Stimulated activated CD4-positive, alpha-beta T cell treated with anti-CD3 and anti-CD28 coated beads, Interleukin-1b, Interleukin-23, amount 100 ng/mL, for 24 hours (primary cell): ENCODE results near the gene HNRNPC.
"Not testable (repeated sequence)": the region's sequence is repeated elsewhere in the genome, so short reads cannot be mapped to it uniquely, and the experiment has no call there.

Experiments
- DNase-seq, 4 experiments: peaks; one replicate each; pipeline ENCODE4 v3.0.0-alpha.2; 2020; ENCODE audit warnings: low read depth in 4 of 4, low spot score in 1 of 4

HNRNPC gene

GRCh38 chr14:21248338-21248737 lies 20.9 kb downstream of the HNRNPC start:
- no peak for DNase-seq

- no peak for DNase-seq
These were observed 23.4 kb downstream of the HNRNPC start for GRCh38 chr14:21245813-21246212.

GRCh38 chr14:21244544-21244943 lies 24.7 kb downstream of the HNRNPC start:
- no peak for DNase-seq

- no peak for DNase-seq
These were observed 27.9 kb downstream of the HNRNPC start for GRCh38 chr14:21241218-21241819.

GRCh38 chr14:21240417-21240816 lies 28.8 kb downstream of the HNRNPC start:
- no peak for DNase-seq

- DNase-seq = no peak
These were observed 30.3 kb downstream of the HNRNPC start for GRCh38 chr14:21238823-21239518.

- DNase-seq = no peak
These were observed 32.1 kb downstream of the HNRNPC start for GRCh38 chr14:21236948-21237797.

- DNase-seq = no peak
These were observed 35.1 kb downstream of the HNRNPC start for GRCh38 chr14:21234112-21234511.

GRCh38 chr14:21233457-21234076 lies 35.7 kb downstream of the HNRNPC start:
- no peak for DNase-seq

- DNase-seq = no peak
These were observed 38.1 kb downstream of the HNRNPC start for GRCh38 chr14:21231020-21231652.

GRCh38 chr14:21229821-21230220 lies 39.4 kb downstream of the HNRNPC start:
- no peak for DNase-seq

GRCh38 chr14:21227981-21228380 lies 41.3 kb downstream of the HNRNPC start:
- DNase-seq = no peak

GRCh38 chr14:21227150-21227549 lies 42.1 kb downstream of the HNRNPC start:
- no peak for DNase-seq

GRCh38 chr14:21226467-21226866 lies 42.8 kb downstream of the HNRNPC start:
- no peak for DNase-seq

- not testable (repeated sequence) for DNase-seq
These were observed 44.1 kb downstream of the HNRNPC start for GRCh38 chr14:21225164-21225563.

- DNase-seq = no peak
These were observed 48.3 kb downstream of the HNRNPC start for GRCh38 chr14:21220874-21221477.

- DNase-seq = no peak
These were observed 49.6 kb downstream of the HNRNPC start for GRCh38 chr14:21219561-21220111.

- no peak for DNase-seq
These were observed 50.1 kb downstream of the HNRNPC start for GRCh38 chr14:21219120-21219519.

GRCh38 chr14:21215879-21216251 lies 53.4 kb downstream of the HNRNPC start:
- no peak for DNase-seq

GRCh38 chr14:21215130-21215878 lies 53.9 kb downstream of the HNRNPC start:
- no peak for DNase-seq
